NCI-H2107 treated with DMSO at 0.1 percent for 48 hours (cell line): ENCODE measurements around the gene JUND.

Experiments
- DNase-seq: peaks from one replicate; lab custom pipeline; 2025; ENCODE audit not compliant: unreplicated experiment; lab: John Stamatoyannopoulos, UW

The JUND gene

GRCh38 chr19:18308948-18309325, 27.5 kb upstream of the JUND start:
- DNase-seq, result no peak

- no peak for DNase-seq
Measured at GRCh38 chr19:18308051-18308947, 26.9 kb upstream of the JUND start.

- DNase-seq, result no peak
Measured at GRCh38 chr19:18307271-18307681, 25.9 kb upstream of the JUND start.

GRCh38 chr19:18306888-18307260, 25.5 kb upstream of the JUND start:
- no peak for DNase-seq

GRCh38 chr19:18306209-18306887, 24.9 kb upstream of the JUND start:
- no peak for DNase-seq

- DNase-seq, result peak; percentile 39
Measured at GRCh38 chr19:18304458-18305310, 23.3 kb upstream of the JUND start.

GRCh38 chr19:18304208-18304457, 22.7 kb upstream of the JUND start:
- no peak for DNase-seq

- no peak for DNase-seq
Measured at GRCh38 chr19:18301718-18302111, 20.3 kb upstream of the JUND start.

GRCh38 chr19:18300930-18301717, 19.7 kb upstream of the JUND start:
- no peak for DNase-seq

- DNase-seq, result no peak
Measured at GRCh38 chr19:18299654-18300053, 18.2 kb upstream of the JUND start.

GRCh38 chr19:18298601-18299000, 17.2 kb upstream of the JUND start:
- no peak for DNase-seq

- no peak for DNase-seq
Measured at GRCh38 chr19:18297308-18297707, 15.9 kb upstream of the JUND start.

GRCh38 chr19:18295034-18295451, 13.6 kb upstream of the JUND start:
- no peak for DNase-seq

- no peak for DNase-seq
Measured at GRCh38 chr19:18294467-18294864, 13.0 kb upstream of the JUND start.

GRCh38 chr19:18293642-18294466, 12.4 kb upstream of the JUND start:
- no peak for DNase-seq

- DNase-seq, result no peak
Measured at GRCh38 chr19:18292810-18293641, 11.6 kb upstream of the JUND start.

- no peak for DNase-seq
Measured at GRCh38 chr19:18292462-18292809, 11.0 kb upstream of the JUND start.

GRCh38 chr19:18291590-18292461, 10.4 kb upstream of the JUND start:
- DNase-seq, result no peak
